ENCODE results near the gene ZDHHC7.
"Not testable (repeated sequence)": the region's sequence is repeated elsewhere in the genome, so short reads cannot be mapped to it uniquely, and the experiment has no call there.

ZDHHC7 gene

GRCh38 chr16:85042167-85042526 is 30.8 kb upstream of the ZDHHC7 start:
- no peak for DNase-seq

- DNase-seq: no peak
Measured at GRCh38 chr16:85041219-85042166, 30.2 kb upstream of the ZDHHC7 start.

- no peak for DNase-seq
Measured at GRCh38 chr16:85040685-85041084, 29.4 kb upstream of the ZDHHC7 start.

- DNase-seq: no peak
Measured at GRCh38 chr16:85037721-85038120, 26.4 kb upstream of the ZDHHC7 start.

- peak; percentile 17 for DNase-seq
Measured at GRCh38 chr16:85037050-85037410, 25.7 kb upstream of the ZDHHC7 start.

- no peak for DNase-seq
Measured at GRCh38 chr16:85036236-85037049, 25.1 kb upstream of the ZDHHC7 start.

GRCh38 chr16:85034591-85035433 is 23.5 kb upstream of the ZDHHC7 start:
- no peak for DNase-seq

- DNase-seq: no peak
Measured at GRCh38 chr16:85033171-85033570, 21.8 kb upstream of the ZDHHC7 start.

GRCh38 chr16:85032187-85032586 is 20.9 kb upstream of the ZDHHC7 start:
- DNase-seq: not testable (repeated sequence)

- no peak for DNase-seq
Measured at GRCh38 chr16:85031451-85031850, 20.1 kb upstream of the ZDHHC7 start.

- DNase-seq: no peak
Measured at GRCh38 chr16:85029981-85030401, 18.7 kb upstream of the ZDHHC7 start.

GRCh38 chr16:85029408-85029784 is 18.1 kb upstream of the ZDHHC7 start:
- peak; percentile 74 for DNase-seq

GRCh38 chr16:85028685-85029407 is 17.5 kb upstream of the ZDHHC7 start:
- DNase-seq: peak; percentile 86

GRCh38 chr16:85027958-85028684 is 16.8 kb upstream of the ZDHHC7 start:
- DNase-seq: peak; percentile 40

- DNase-seq: peak; percentile 97
Measured at GRCh38 chr16:85027349-85027957, 16.1 kb upstream of the ZDHHC7 start, which contains the start of gene KIAA0513. KIAA0513 (plus strand) TSS chr16:85027795; CDS start chr16:85067072, 39,277 bp downstream.

GRCh38 chr16:85026703-85027102 is 15.4 kb upstream of the ZDHHC7 start:
- no peak for DNase-seq

- DNase-seq: no peak
Measured at GRCh38 chr16:85025781-85026653, 14.7 kb upstream of the ZDHHC7 start.

- DNase-seq: no peak
Measured at GRCh38 chr16:85019659-85020245, 8.4 kb upstream of the ZDHHC7 start.

GRCh38 chr16:85018529-85019236 is 7.3 kb upstream of the ZDHHC7 start:
- no peak for DNase-seq

All from activated CD4-positive, alpha-beta T cell treated with anti-CD3 and anti-CD28 coated beads for 48 hours (primary cell).